CD4-positive, alpha-beta memory T cell (primary cell): Measurements from ENCODE around the gene SOSTDC1. TPM values are rescaled to one million over a fixed set of nuclear protein-coding genes. Genes with fewer than 3 reads are reported as not detected.

ENCODE experiments used
- CTCF ChIA-PET: fragments of 350-600 bp; sonication (Branson Sonifier 250); formaldehyde crosslinking; loops from one replicate; lab custom pipeline; 2021; ENCODE audit warnings: inconsistent platforms; ENCODE audit not compliant: partially characterized antibody; lab: Charles Lee
- POLR2A ChIA-PET: fragments of 350-600 bp; sonication (Branson Sonifier 250); formaldehyde crosslinking; loops from one replicate; lab custom pipeline; 2021; ENCODE audit not compliant: partially characterized antibody; lab: Charles Lee
- DNase-seq, 5 donors: peaks; one replicate each; pipeline versions ENCODE4 v3.0.0 to v3.0.0-alpha.2; 2020 to 2022; ENCODE audit warnings: mixed read lengths in 1 of 5
- H3K27ac ChIP-seq: one replicate; pipeline ENCODE4 v1.7.0; 2013; ENCODE audit warnings: low read depth, low read length
- H3K27me3 ChIP-seq: 2 replicates; pipeline ENCODE4 v1.7.0; 2013; ENCODE audit warnings: mild to moderate bottlenecking, low read length, moderate library complexity; ENCODE audit not compliant: insufficient read depth
- H3K36me3 ChIP-seq: 2 replicates; pipeline ENCODE4 v1.7.0; 2013; ENCODE audit warnings: mild to moderate bottlenecking, low read length, moderate library complexity; ENCODE audit not compliant: insufficient read depth
- H3K4me1 ChIP-seq: 2 replicates; pipeline ENCODE4 v1.7.0; 2013; ENCODE audit warnings: mild to moderate bottlenecking, low read length, moderate library complexity; ENCODE audit not compliant: insufficient read depth
- H3K4me3 ChIP-seq, 2 donors: one replicate each; pipeline ENCODE4 v1.7.0; 2013; ENCODE audit warnings: low read length in 2 of 2, mild to moderate bottlenecking in 1 of 2
- H3K9me3 ChIP-seq, 2 donors: one replicate each; pipeline ENCODE4 v1.7.0; 2013; ENCODE audit warnings: low read length in 2 of 2, control low read depth in 1 of 2; ENCODE audit not compliant: control insufficient read depth in 1 of 2
- H3K27ac Mint-ChIP-seq, 7 donors: one replicate each; pipeline ENCODE4 v1.8.0; 2020 to 2021; ENCODE audit warnings: mixed read lengths in 7 of 7, mild to moderate bottlenecking in 6 of 7, inconsistent platforms in 3 of 7, moderate library complexity in 3 of 7
- H3K27me3 Mint-ChIP-seq, 2 donors: one replicate each; pipeline ENCODE4 v1.8.0; 2020 to 2021; ENCODE audit warnings: mixed read lengths in 2 of 2
- H3K36me3 Mint-ChIP-seq, 2 donors: one replicate each; pipeline ENCODE4 v1.8.0; 2020 to 2021; ENCODE audit warnings: mixed read lengths in 2 of 2, inconsistent platforms in 1 of 2, mild to moderate bottlenecking in 1 of 2
- H3K4me1 Mint-ChIP-seq, 4 donors: one replicate each; pipeline ENCODE4 v1.8.0; 2020 to 2021; ENCODE audit warnings: mixed read lengths in 4 of 4, mild to moderate bottlenecking in 1 of 4
- H3K4me3 Mint-ChIP-seq, 8 donors: one replicate each; pipeline ENCODE4 v1.8.0; 2020 to 2021; ENCODE audit warnings: mixed read lengths in 8 of 8, mild to moderate bottlenecking in 7 of 8, moderate library complexity in 6 of 8, inconsistent platforms in 3 of 8
- H3K9me3 Mint-ChIP-seq, 8 donors: one replicate each; pipeline ENCODE4 v1.8.0; 2020 to 2021; ENCODE audit warnings: mixed read lengths in 8 of 8, mild to moderate bottlenecking in 5 of 8, inconsistent platforms in 3 of 8, moderate library complexity in 1 of 8
- intact Hi-C: fragments of 100-400 bp; cut with micrococcal nuclease; formaldehyde crosslinking; loops from one replicate; pipeline ENCODE4 v1.15.1; 2023
- polyA plus RNA-seq, 2 donors: library from polyadenylated mRNA; unstranded; fragments of 300-500 nt; fragmentation: Illumina TruSeq; gene quantifications; one replicate each; pipeline ENCODE4 v1.2.3, GENCODE V29; 2021
- total RNA-seq, 2 experiments: library from RNA; stranded (reverse); gene quantifications; one replicate each; pipeline ENCODE4 v1.2.3, GENCODE V29; 2021

SOSTDC1 gene
- total and polyA plus RNA-seq, 4 experiments from 2014 or later, result not detected

GRCh38 chr7:16491148-16491547, 25.6 kb upstream of the SOSTDC1 start:
- intact Hi-C loops, result no loop called here
- ChIA-PET CTCF (no interaction called here), POLR2A (no interaction called here)
- Mint-ChIP-seq H3K27me3 (peaks cover 2 to 4% of the 10 kb centered on the region in 2 donors), H3K27ac (no peak overlapping the region), H3K4me3 (no peak overlapping the region), H3K9me3 (no peaks in the 10 kb centered on the region), H3K4me1 (no peaks in the 10 kb centered on the region), H3K36me3 (no peaks in the 10 kb centered on the region)
- DNase-seq, result no peak
- Histone ChIP-seq H3K27ac (no peak overlapping the region), H3K4me3 (no peak overlapping the region), H3K27me3 (no peaks in the 10 kb centered on the region), H3K36me3 (no peaks in the 10 kb centered on the region), H3K4me1 (no peaks in the 10 kb centered on the region), H3K9me3 (no peaks in the 10 kb centered on the region)

DNA sequence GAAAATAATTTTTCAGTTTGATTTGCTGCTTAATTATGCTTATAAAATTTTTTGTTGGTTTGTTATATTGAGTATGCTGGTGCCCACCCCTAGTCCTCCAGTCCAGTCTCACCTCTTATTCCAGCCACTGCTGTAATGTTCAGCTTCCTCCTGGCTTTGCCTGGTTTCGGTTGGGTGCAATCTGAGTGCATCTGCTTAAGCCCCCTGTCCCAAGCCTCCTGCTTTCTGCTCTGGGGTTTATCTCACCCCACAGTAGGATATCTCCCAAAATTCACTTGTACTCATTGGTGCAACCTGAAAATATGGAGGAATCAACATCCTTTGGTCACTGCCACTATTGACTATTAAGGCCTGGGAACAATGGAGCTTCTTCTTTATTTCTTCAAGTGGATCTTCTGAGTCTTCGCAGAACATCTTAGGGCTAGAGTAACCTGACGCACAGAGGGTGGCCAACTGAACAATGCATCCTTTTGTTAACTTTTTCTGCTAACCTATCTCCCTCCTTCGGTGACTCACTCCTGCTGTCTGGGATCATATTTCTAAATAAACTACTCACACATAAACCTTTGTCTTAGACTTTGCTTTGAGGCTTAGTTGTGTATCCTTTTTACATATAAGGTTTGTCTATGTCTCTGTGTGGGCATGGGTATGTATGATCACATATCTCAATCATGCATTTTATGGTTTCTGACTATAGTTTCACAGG, 19.1 kb upstream of the SOSTDC1 start:
- Mint-ChIP-seq H3K27me3 (peaks cover 0 to 6% of the 10 kb centered on the region in 2 donors), H3K4me3 (no peak overlapping the region), H3K27ac (no peak overlapping the region), H3K36me3 (no peaks in the 10 kb centered on the region), H3K9me3 (no peaks in the 10 kb centered on the region), H3K4me1 (no peaks in the 10 kb centered on the region)
- H3K36me3 ChIP-seq, result no peaks in the 10 kb centered on the region
- no peaks in the 10 kb centered on the region for H3K9me3 ChIP-seq
- ChIA-PET CTCF (no interaction called here), POLR2A (no interaction called here)
- no peaks in the 10 kb centered on the region for H3K27me3 ChIP-seq
- intact Hi-C loops, result no loop called here
- H3K4me3 ChIP-seq, result no peak overlapping the region
- H3K4me1 ChIP-seq, result no peaks in the 10 kb centered on the region
- DNase-seq, result no peak
- no peak overlapping the region for H3K27ac ChIP-seq

DNA sequence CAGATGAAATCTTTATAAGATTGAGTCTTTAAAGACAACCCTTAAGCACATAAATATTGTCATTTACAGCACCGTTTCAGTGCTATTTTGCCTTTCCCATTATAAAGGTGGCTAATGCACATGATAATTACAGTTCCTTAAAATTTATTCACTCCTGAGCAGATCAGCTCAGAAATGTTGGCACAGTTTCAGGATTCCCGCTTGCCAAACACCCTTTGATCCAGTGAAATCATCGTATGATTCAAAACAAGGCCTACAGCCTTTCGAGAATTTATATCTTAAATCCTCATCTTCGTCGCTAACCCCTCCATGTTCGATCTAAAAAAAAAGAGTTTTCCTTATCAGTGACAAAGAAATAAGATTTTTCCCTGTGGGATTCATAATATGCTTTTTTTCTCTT, 14.1 kb upstream of the SOSTDC1 start:
- H3K27me3 Mint-ChIP-seq, result peaks cover 2 to 8% of the 10 kb centered on the region in 2 donors
- ChIA-PET POLR2A (no interaction called here), CTCF (no interaction called here)
- no peak overlapping the region for H3K4me3 ChIP-seq
- H3K4me1 ChIP-seq, result no peaks in the 10 kb centered on the region
- H3K36me3 ChIP-seq, result no peaks in the 10 kb centered on the region
- H3K27ac Mint-ChIP-seq, result no peak overlapping the region
- H3K4me1 Mint-ChIP-seq, result no peaks in the 10 kb centered on the region
- H3K9me3 ChIP-seq, result no peaks in the 10 kb centered on the region
- no peak overlapping the region for H3K4me3 Mint-ChIP-seq
- DNase-seq, result no peak
- H3K27ac ChIP-seq, result no peak overlapping the region
- H3K36me3 Mint-ChIP-seq, result no peaks in the 10 kb centered on the region
- H3K9me3 Mint-ChIP-seq, result no peaks in the 10 kb centered on the region
- intact Hi-C loops, result no loop called here
- H3K27me3 ChIP-seq, result no peaks in the 10 kb centered on the region

DNA sequence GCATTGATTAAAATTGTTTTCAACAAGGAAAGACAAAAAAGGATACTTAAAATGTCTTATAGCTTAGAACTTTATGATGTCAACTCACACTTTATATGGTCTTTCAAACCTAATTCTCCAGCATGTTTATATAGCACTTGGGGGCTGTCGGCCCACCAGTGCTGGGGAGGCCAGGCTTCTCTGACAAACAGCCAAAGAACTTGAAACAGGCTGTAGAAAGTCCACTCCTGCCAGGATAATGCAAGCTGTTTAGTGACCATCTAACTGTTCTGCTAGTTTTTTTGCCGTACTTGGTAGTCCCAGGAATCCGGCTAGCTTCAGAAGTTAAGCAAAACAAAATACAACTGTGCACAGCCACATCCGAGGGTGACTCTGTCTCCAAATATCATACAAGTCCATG, 13.6 kb upstream of the SOSTDC1 start:
- Histone ChIP-seq H3K27ac (no peak overlapping the region), H3K4me1 (no peaks in the 10 kb centered on the region), H3K4me3 (no peak overlapping the region), H3K9me3 (no peaks in the 10 kb centered on the region), H3K36me3 (no peaks in the 10 kb centered on the region), H3K27me3 (no peaks in the 10 kb centered on the region)
- intact Hi-C loops, result no loop called here
- ChIA-PET CTCF (no interaction called here), POLR2A (no interaction called here)
- Mint-ChIP-seq H3K27me3 (peaks cover 2 to 8% of the 10 kb centered on the region in 2 donors), H3K4me1 (no peaks in the 10 kb centered on the region), H3K4me3 (no peak overlapping the region), H3K27ac (no peak overlapping the region), H3K9me3 (no peaks in the 10 kb centered on the region), H3K36me3 (no peaks in the 10 kb centered on the region)
- DNase-seq, result no peak

GRCh38 chr7:16471933-16472332, 6.4 kb upstream of the SOSTDC1 start:
- Mint-ChIP-seq H3K4me3 (no peak overlapping the region), H3K9me3 (no peaks in the 10 kb centered on the region), H3K36me3 (no peaks in the 10 kb centered on the region), H3K27me3 (peaks cover 4 to 5% of the 10 kb centered on the region in 2 donors), H3K27ac (no peak overlapping the region), H3K4me1 (no peaks in the 10 kb centered on the region)
- no peak overlapping the region for H3K27ac ChIP-seq
- no peak overlapping the region for H3K4me3 ChIP-seq
- ChIA-PET CTCF (no interaction called here), POLR2A (no interaction called here)
- intact Hi-C loops, result no loop called here
- no peaks in the 10 kb centered on the region for H3K9me3 ChIP-seq
- DNase-seq, result no peak
- H3K36me3 ChIP-seq, result no peaks in the 10 kb centered on the region
- H3K27me3 ChIP-seq, result no peaks in the 10 kb centered on the region
- H3K4me1 ChIP-seq, result no peaks in the 10 kb centered on the region

DNA sequence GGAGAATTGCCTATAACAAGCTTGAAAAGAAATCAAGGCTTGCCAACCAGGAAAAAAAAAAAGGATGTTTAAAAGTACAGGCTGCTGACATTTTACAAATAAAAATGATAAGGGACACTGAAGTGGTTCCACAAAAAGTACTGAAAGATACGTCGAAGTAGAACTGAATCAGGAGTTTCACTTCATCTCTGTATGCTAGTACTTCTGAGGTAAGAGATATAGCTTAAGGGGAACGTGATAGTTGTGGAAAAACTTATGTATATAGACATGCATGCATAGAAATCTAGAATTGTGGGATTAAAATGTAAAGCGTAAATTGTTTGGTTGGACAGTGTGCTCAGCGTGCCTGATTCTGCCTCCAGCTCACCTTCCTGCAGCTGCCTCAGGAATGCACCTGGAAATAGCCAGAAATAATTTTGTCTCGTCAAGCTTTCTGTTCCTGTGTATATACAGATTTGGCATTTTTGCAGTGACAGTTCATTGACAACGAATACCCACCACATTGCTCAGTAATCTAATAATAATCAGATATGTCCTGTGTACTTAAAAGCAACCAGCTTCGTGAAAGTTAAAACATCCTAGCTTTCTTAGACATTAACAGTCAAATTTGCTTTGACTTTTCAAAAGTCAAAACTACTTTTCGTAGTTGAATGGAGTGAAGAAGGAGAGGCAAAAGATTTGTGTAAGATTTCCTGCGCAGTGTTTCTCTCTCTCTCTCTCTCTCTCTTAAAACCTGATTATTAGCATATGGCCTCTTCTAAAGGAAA, 1.4 kb downstream of the SOSTDC1 start:
- intact Hi-C loops, result no loop called here
- DNase-seq, result no peak
- Histone ChIP-seq H3K9me3 (no peaks in the 10 kb centered on the region), H3K4me3 (no peak overlapping the region), H3K27me3 (no peaks in the 10 kb centered on the region), H3K27ac (no peak overlapping the region), H3K36me3 (no peaks in the 10 kb centered on the region), H3K4me1 (no peaks in the 10 kb centered on the region)
- H3K4me1 Mint-ChIP-seq, result peaks cover 0 to 5% (median under 1%) of the 10 kb centered on the region in 4 donors
- no peaks in the 10 kb centered on the region for H3K36me3 Mint-ChIP-seq
- no peak overlapping the region for H3K27ac Mint-ChIP-seq
- peaks cover 6 to 9% of the 10 kb centered on the region in 2 donors for H3K27me3 Mint-ChIP-seq
- ChIA-PET POLR2A (no interaction called here), CTCF (interaction anchor here (1.1 kb wide), 1 partner anchor 32 kb away, joined by 3 read pairs; no protein-coding TSS in a partner anchor)
- no peak overlapping the region for H3K4me3 Mint-ChIP-seq
- H3K9me3 Mint-ChIP-seq, result peaks cover 0 to 3% (median 0%) of the 10 kb centered on the region in 8 donors

- intact Hi-C loops, result no loop called here
- ChIA-PET POLR2A (no interaction called here), CTCF (interaction anchor here (1.1 kb wide), 1 partner anchor 31 kb away, joined by 3 read pairs; no protein-coding TSS in a partner anchor)
- no peak overlapping the region for H3K4me3 ChIP-seq
- Mint-ChIP-seq H3K4me1 (peaks cover 0 to 5% (median under 1%) of the 10 kb centered on the region in 4 donors), H3K36me3 (no peaks in the 10 kb centered on the region), H3K27me3 (peaks cover 4 to 9% of the 10 kb centered on the region in 2 donors), H3K27ac (no peak overlapping the region), H3K9me3 (peaks cover 0 to 3% (median 0%) of the 10 kb centered on the region in 8 donors), H3K4me3 (no peak overlapping the region)
- H3K27me3 ChIP-seq, result no peaks in the 10 kb centered on the region
- H3K36me3 ChIP-seq, result no peaks in the 10 kb centered on the region
- no peak for DNase-seq
- H3K9me3 ChIP-seq, result no peaks in the 10 kb centered on the region
- H3K27ac ChIP-seq, result no peak overlapping the region
- no peaks in the 10 kb centered on the region for H3K4me1 ChIP-seq
These were observed 2.0 kb downstream of the SOSTDC1 start for GRCh38 chr7:16463520-16463919.
